Lung (tissue), 12 donors: ENCODE results near the gene SPIB. TPM values are rescaled to one million over a fixed set of nuclear protein-coding genes. Genes with fewer than 3 reads are reported as not detected.
"Not testable (repeated sequence)": the region's sequence is repeated elsewhere in the genome, so short reads cannot be mapped to it uniquely, and the experiment has no call there.

Experiments
- ATAC-seq: fragments of 200-7000 bp; cut with Tn5 transposase; one replicate; pipeline ENCODE4 v1.9.1; 2020; ENCODE audit warnings: moderate number of reproducible peaks; ENCODE audit not compliant: insufficient read depth, low FRiP score
- DNase-seq, 3 donors: peaks; one replicate each; pipeline ENCODE4 v3.0.0-alpha.2; 2013 to 2017
- H3K27ac ChIP-seq, 2 donors: one replicate each; pipeline ENCODE4 v1.5.1; 2013; ENCODE audit warnings: mild to moderate bottlenecking in 2 of 2, moderate library complexity in 2 of 2, control low read depth in 1 of 2, inconsistent platforms in 1 of 2, low read depth in 1 of 2, low read length in 1 of 2
- H3K27me3 ChIP-seq, 3 donors: one replicate each; pipeline ENCODE4 v1.5.1; 2013; ENCODE audit warnings: low read length in 2 of 3; ENCODE audit not compliant: control insufficient read depth in 3 of 3, insufficient read depth in 3 of 3
- H3K36me3 ChIP-seq, 4 donors: one replicate each; pipeline ENCODE4 v1.5.1; 2013; ENCODE audit warnings: low read length in 4 of 4, mild to moderate bottlenecking in 1 of 4, moderate library complexity in 1 of 4; ENCODE audit not compliant: control insufficient read depth in 4 of 4, insufficient read depth in 4 of 4
- H3K4me1 ChIP-seq, 5 donors: one replicate each; pipeline ENCODE4 v1.5.1; 2013; ENCODE audit warnings: low read length in 5 of 5, mild to moderate bottlenecking in 2 of 5, moderate library complexity in 1 of 5; ENCODE audit not compliant: control insufficient read depth in 5 of 5, insufficient read depth in 5 of 5
- H3K4me3 ChIP-seq: one replicate; pipeline ENCODE4 v1.5.1; 2013; ENCODE audit warnings: mild to moderate bottlenecking, control low read depth, moderate library complexity
- H3K9ac ChIP-seq, 2 donors: one replicate each; pipeline ENCODE4 v1.5.1; 2013; ENCODE audit warnings: low read length in 2 of 2, control low read depth in 1 of 2; ENCODE audit not compliant: insufficient read depth in 1 of 2
- H3K9me3 ChIP-seq, 4 donors: one replicate each; pipeline ENCODE4 v1.5.1; 2013; ENCODE audit warnings: low read length in 3 of 4, mild to moderate bottlenecking in 1 of 4, moderate library complexity in 1 of 4; ENCODE audit not compliant: control insufficient read depth in 4 of 4, insufficient read depth in 3 of 4
- WGBS, 2 donors: extraction: QIAGEN DNeasy Blood & Tissue Kit; methylation state at CpG; one replicate each; pipeline ENCODE4 v1.1.7; 2013; 5-methylcytosine and 5-hydroxymethylcytosine counted together
- polyA plus RNA-seq, 2 donors: library from polyadenylated mRNA; stranded (reverse); fragments of 200-250 nt; gene quantifications; one replicate each; pipeline ENCODE4 v1.2.1, GENCODE V29; 2013
- total RNA-seq, 2 donors: library from RNA; depleted of rRNA in 1 of 2; stranded (reverse); fragments of >200 nt in 1 of 2; gene quantifications; one replicate each; pipeline ENCODE4 v1.2.1, GENCODE V29; 2014 to 2021
- TF ChIP-seq, protein P1 (sequence below): IDR thresholded peaks from 2 replicates; pipeline ENCODE4 v1.5.1; 2012; ENCODE audit warnings: mild to moderate bottlenecking; ENCODE audit errors: control extremely low read depth, extremely low read depth
- donor health status: control.
- donor health status: control.
- donor health status: Bipolar disorder and iron deficiency.
- donor health status: healthy.
- donor health status: DM: yes; HTN: yes; CAD: no.

The SPIB gene
- total and polyA plus RNA-seq, 4 donors = 0.22 to 10.5 (median 0.65) TPM

DNA sequence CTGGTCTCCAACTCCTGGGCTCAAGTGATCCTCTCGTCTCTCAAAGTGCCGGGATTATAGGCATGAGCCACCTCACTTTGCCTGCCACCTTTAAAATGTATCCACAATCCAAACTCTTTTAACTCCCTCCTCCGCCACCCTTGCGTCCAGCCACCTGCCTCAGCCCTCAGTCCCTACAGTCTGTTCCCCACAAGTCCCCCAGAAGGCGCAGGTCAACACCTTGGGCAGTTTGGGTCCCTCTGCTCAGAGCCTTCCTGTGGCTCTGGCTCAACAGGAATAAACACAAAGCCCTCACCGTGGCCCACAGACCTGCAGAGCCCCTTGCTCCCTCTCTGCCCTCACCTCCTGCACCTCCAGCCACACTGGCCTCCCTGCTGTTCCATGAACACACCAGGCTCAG, 50.1 kb downstream of the SPIB start:
- Histone ChIP-seq H3K4me1 (no peaks in the 10 kb centered on the region), H3K36me3 (no peaks in the 10 kb centered on the region), H3K27ac (no peak overlapping the region), H3K4me3 (no peak overlapping the region), H3K9ac (no peak overlapping the region), H3K27me3 (no peaks in the 10 kb centered on the region), H3K9me3 (no peaks in the 10 kb centered on the region)
- ATAC-seq = no peak
- DNase-seq = no peak
- 88 to 90% methylated on average over 6 of the region's 6 CpGs for WGBS, 2 donors
- TF ChIP-seq, protein P1, sequence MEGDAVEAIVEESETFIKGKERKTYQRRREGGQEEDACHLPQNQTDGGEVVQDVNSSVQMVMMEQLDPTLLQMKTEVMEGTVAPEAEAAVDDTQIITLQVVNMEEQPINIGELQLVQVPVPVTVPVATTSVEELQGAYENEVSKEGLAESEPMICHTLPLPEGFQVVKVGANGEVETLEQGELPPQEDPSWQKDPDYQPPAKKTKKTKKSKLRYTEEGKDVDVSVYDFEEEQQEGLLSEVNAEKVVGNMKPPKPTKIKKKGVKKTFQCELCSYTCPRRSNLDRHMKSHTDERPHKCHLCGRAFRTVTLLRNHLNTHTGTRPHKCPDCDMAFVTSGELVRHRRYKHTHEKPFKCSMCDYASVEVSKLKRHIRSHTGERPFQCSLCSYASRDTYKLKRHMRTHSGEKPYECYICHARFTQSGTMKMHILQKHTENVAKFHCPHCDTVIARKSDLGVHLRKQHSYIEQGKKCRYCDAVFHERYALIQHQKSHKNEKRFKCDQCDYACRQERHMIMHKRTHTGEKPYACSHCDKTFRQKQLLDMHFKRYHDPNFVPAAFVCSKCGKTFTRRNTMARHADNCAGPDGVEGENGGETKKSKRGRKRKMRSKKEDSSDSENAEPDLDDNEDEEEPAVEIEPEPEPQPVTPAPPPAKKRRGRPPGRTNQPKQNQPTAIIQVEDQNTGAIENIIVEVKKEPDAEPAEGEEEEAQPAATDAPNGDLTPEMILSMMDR = no peak

DNA sequence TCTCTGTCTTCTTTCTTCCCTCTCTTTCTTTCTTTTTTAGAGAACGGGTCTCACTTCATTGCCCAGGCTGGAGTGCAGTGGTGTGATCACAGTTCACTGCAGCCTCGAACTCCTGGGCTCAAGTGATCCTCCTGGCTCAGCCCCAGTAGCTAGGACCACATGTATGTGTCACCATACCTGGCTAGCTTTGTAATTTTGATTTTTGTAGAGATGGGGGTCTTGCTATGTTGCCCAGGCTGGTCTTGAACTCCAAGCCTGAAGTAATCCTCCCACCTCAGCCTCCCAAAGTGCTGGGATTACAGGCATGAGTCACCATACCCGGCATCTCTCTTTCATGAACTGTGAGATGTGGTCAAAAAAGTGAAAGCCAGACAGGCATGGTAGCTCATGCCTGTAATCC, 54.6 kb downstream of the SPIB start:
- ATAC-seq, H3K27ac ChIP-seq, H3K36me3 ChIP-seq, H3K9me3 ChIP-seq, H3K4me3 ChIP-seq, H3K27me3 ChIP-seq, H3K9ac ChIP-seq, DNase-seq: not testable (repeated sequence)
- WGBS, 2 donors = 71% methylated on average over 3 of the region's 3 CpGs
- peaks cover 5 to 10% (median 7%) of the 10 kb centered on the region in 5 donors for H3K4me1 ChIP-seq

DNA sequence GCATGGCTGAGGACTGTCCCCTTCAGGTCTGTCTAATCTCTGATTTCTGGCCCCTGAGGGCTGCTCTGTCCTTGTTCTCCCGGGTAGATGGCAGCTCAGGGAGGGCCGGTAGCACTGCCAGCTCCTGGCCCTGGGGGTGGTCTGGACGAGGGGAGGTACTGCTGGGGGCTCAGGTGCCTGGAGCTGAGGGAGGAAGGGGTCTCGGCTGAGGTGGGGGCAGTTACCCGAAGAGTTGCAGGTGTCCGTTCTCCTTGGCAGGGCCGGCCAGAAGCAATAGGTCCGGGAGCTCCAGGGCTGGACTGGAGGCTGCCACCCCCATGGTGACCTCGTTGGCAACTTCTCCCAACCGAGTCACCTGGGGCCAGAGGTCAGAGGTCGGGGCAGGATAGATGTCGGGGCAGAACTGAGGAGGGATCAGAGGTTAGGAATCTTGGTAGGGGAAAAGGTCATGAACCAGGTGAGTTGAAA, 56.4 kb downstream of the SPIB start:
- peaks cover 5 to 10% (median 7%) of the 10 kb centered on the region in 5 donors for H3K4me1 ChIP-seq
- no peak for DNase-seq
- H3K9ac ChIP-seq = no peak overlapping the region
- no peaks in the 10 kb centered on the region for H3K27me3 ChIP-seq
- H3K9me3 ChIP-seq = no peaks in the 10 kb centered on the region
- H3K4me3 ChIP-seq = no peak overlapping the region
- H3K27ac ChIP-seq = no peak overlapping the region
- 82% methylated on average over 12 of the region's 12 CpGs for WGBS, 2 donors
- peaks cover 0 to 20% (median 12%) of the 10 kb centered on the region in 4 donors for H3K36me3 ChIP-seq
- ATAC-seq = no peak
- TF ChIP-seq, protein P1 = no peak

DNA sequence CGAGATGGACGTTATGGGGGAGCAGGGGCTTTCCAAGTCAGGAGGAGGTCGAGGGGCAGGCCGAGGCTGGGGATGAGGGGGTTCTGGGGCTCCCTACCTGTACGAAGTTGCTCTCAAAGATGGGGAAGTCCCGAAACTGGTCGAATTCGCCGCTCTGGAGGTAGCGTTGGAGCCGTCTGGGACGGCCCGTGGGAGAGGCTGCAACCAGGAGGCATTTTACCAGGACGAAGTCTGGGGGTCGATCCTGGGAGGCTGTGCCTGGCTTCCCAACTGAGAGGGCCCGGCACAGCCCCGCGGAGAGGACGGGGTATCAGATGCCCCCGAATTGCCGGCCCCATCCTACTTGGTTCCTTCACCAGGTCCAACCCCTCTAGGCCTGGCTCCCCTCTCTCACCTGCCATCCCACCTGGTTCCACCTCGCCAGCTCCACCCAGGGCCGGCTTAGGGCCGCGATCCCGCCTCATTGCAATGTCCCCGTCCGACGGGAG, 57.0 kb downstream of the SPIB start:
- Histone ChIP-seq H3K4me1 (peaks cover 5 to 10% (median 7%) of the 10 kb centered on the region in 5 donors), H3K9me3 (no peaks in the 10 kb centered on the region), H3K27me3 (no peaks in the 10 kb centered on the region), H3K4me3 (no peak overlapping the region), H3K36me3 (peaks cover 0 to 22% (median 15%) of the 10 kb centered on the region in 4 donors), H3K27ac (no peak overlapping the region), H3K9ac (no peak overlapping the region)
- no peak for ATAC-seq
- TF ChIP-seq, protein P1 = no peak
- 76% methylated on average over 24 to 29 of the region's 29 CpGs for WGBS, 2 donors
- no peak for DNase-seq
